HG03342 (cell line): ENCODE data around the gene S100B.
"Not testable (repeated sequence)": the region's sequence is repeated elsewhere in the genome, so short reads cannot be mapped to it uniquely, and the experiment has no call there.

Source experiments
- ATAC-seq: cut with Tn5 transposase; IDR thresholded peaks from one replicate; pipeline ENCODE4 v1.9.1; 2021; ENCODE audit warnings: mild to moderate bottlenecking, moderate library complexity; ENCODE audit not compliant: unreplicated experiment

The S100B gene

DNA sequence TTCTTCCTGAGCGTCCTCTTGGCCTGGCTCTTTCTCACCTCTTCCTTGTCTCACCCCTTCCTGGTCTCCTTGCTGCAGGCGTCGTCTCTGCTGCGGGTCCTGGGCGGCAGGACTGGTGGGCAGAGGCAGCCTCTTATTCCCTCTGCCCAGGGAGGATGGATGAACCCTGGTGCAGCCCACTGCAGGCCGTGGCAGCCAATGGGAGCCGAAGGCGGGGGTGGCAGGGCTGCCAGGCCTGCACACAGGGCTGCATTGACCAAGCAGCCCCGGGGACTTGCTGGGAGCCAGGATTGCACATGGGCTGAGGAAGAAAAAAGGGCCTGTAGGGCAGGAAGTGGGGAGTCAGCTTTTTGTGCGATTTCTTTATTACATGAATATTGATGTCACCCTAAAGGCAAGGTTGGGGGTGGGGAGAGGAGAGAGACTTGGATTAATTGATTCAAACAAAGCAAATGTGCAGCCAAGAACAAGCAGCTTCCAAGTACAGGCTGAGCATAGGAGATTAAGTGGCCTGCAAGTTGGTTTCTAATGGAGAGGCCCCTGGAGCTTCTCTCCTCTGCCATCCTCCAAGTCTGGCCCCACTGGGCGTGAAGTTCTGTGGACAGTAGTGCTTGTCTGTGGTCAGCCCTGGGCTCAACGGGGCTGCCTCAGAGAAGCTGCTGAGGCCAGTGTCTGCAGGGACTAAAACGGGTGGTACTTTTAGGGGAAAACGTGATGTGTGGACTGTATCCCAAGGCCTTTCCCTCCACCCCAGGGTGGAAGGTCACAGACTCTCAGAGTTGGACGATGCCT is at the start of gene S100B:
TSS of gene S100B (minus strand) at position 108 of the 792 bp plus-strand sequence. CDS start 2,667 bp downstream, outside the sequence.
- ATAC-seq: no peak

DNA sequence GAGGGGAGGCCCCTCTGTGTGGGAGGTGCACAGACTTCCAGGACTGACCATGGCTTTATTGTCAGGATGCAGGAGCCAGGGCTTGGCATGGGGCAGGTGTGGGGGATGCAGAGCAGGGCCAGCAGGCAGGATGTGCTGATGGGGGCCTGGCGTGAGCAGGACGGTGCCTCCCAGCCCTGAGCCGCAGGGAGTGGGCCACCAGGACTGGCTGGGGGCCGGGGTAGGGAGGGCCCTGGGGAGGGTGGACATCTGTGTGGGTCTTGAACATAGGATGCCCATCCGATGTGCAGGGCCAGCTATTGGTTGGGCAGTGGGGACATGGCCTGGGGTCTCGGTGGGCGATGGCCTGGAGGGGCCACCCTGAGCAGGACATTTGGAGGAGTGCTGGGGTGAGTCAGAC is 46.2 kb upstream of the S100B start:
- ATAC-seq: no peak

DNA sequence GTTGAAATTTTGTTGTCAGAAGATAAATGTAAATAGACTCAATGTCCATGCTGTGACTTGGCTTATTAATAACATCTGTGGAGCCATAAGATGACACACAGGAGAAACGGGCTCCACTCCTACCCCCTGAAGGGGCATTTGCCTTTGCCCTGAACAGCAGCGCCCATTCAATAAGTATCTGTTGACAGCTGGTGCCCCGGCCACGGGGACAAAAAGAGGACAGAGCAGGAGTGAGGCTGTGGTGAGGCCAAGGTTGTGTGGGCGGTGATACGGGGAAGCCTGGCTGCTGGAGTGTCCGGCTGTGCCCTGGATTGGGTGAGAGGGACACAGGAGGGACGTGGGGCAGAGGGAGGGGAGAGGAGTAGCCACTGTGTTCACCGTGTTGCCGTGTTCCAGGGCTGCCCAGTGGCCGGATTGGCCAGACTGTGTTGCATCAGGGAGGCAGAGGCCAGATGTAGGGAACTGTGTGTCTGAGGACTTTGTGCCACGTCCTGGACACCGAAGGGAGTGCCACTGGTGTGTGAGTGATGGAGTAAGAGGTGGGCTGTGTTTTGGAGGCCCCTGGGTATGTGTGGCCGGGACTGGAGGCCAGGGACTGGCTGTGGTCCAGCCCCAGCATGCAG is 45.7 kb upstream of the S100B start:
- no peak for ATAC-seq

DNA sequence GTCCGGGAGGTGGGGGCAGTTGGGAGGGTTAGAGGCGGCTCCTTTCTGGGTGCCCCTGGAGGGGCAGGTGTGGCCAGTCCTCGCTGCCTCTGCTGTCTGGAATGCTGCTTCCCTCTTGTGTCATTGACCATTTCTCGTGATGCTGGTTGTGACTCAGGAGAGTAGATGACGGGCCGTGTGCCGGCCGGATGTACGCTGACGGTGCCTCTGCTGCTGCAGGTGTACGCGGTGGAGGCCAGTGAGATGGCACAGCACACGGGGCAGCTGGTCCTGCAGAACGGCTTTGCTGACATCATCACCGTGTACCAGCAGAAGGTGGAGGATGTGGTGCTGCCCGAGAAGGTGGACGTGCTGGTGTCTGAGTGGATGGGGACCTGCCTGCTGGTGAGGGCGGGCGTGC is 44.5 kb upstream of the S100B start:
- no peak for ATAC-seq

DNA sequence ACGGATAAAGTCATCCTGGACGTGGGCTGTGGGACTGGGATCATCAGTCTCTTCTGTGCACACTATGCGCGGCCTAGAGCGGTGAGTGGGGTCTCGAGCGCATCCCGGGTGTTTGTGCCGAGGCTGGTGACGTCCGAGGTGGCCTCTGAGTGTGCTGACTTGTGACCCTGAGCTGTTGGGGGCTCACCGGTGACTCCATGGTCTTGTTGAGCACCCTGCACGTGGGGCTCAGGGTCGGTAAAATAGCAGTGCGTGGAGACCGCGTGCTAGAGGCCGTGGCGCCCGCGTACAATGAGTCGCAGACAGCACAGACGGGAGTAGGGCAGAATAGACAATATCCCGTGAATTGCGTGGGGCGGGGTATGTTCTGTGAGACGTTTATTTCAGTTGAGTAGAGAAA is 43.7 kb upstream of the S100B start:
- no peak for ATAC-seq

DNA sequence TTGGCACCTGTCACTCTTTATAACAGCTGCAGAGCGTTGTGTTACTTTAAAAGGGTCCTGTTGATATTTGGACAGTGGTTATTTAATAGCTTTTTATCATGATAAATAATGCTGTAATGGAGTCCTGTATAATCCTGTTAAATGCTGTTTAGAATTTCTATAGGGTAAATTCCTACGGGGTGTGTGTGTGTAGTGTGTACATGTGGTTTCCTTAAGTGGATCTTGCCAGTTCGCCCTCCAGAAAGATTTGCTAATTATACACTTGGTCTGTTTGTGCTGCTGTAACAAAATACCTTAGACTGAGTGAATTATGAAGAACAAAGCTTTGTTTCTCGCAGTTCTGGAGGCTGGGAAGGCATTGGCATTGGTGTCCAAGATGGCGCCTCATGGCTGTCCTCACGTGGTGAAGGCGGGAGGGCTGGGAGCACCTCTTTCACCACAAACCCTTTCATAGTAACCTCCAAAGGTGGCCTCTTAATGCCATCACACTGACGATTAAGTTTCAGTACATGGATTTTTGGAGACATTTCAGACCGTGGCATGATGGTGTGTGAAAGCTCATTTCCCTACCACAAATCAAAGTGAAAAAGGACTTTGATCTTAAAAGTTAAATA is 41.8 kb upstream of the S100B start:
- ATAC-seq: no peak

DNA sequence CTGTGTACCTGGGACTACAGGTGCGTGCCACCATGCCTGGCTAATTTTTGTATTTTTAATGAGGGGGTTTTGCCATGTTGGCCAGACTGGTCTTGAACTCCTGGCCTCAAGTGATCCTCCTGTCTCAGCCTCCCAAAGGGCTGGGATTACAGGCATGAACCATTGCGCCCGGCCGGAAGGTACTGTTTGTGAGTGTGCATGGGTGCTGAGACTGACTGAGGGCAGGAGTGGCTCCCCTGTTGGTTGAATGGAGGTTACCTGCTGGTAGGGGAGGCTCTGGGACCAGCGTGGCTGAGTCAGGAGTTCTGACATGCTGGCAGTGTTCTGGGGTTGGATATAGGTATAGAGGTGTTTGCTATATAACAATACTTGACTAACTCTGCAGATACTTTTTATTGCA is 41.0 kb upstream of the S100B start:
- no peak for ATAC-seq

DNA sequence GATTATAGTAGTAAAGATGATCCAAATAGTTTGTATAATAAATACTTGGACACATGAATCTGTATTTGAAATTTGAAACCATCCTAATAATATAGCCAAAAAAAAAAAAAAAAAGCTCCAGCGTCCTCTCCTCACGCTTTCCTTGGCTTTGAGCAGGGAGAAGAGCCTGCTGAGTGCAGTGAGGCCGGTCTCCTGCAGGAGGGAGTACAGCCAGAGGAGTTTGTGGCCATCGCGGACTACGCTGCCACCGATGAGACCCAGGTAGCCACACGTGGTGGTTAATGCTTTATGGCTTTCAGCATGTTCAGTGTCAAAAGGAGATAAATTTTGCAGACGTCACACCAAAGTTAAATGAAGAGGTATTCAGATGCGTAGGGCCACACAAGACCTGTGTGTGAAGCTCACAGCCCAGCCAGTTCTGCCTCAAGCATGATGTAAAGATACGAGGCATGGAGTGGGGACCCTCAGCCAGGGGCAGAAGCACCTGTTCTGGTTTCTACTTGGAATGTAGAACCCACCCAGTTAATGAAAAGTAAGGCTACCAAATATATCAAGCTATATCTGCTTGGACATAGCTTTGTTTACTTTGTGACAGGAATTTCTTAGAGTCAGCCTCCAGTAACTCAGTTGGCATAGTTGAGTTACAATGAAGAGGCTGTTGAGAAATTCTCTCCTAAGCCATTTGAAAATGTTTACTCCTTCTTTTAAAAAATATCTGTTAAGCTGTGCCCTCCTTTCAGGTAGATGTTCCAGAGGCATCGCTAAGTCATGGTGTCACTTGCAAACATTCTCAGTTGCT is 38.7 kb upstream of the S100B start:
- no peak for ATAC-seq

DNA sequence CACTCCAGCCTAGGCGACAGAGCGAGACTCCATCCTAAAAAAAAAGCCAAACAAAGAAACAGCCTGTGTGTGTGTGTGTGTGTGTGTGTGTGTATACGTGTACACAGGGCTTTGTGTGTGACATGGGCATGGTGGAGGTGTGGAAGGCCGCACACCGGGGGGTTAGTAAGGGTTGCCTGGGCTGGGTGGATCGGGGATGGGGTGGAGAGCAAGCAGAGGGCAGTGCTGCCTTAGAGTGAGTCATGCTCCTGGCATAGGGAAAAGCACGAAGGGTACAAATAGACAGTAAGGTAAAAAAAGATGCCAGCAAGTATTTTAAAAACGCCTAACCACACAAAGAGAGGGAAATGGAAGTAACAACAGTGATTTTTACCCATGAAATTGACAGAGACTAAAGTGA is 36.8 kb upstream of the S100B start:
- ATAC-seq: no peak

DNA sequence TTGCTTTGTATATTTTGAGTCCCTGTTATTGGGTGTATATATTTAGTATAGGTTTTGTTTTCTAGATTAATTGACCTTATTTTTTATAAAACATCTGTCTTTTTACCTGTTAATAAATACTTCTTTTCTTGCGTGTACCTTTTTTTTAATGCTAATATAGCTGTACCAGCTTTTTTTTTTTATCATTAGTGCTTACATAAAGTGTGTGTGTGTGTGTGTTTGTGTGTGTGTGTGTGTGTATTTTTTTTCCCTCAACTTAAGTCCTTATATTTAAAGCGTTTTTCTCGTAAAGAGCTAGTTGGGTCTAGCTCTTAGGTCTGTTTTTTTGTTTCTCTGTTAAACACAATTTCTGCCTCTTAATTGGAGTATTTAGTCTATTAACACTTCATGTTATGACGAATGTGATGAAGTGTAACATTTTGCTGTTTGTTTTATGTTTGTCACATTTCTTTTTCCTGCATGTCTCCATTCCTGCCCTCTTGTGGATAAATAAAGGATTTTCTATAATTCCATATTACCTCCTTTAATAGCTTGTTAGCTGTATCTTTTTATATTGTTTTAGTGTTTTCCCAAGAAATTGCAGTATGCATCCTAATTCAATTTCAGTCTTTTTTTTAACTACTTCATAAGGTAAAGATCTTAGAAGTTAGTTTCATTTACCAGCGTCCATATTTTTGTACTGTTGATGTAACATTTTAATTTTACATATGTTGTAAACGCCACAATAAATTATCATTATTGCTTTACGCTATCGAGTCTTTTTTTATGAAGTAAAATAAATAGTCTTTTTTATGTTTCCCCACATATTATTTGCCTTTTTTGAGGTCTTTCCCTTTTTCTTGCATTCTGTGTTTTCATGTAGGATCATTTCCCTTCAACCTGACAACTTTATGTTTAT is 34.9 kb upstream of the S100B start:
- no peak for ATAC-seq

DNA sequence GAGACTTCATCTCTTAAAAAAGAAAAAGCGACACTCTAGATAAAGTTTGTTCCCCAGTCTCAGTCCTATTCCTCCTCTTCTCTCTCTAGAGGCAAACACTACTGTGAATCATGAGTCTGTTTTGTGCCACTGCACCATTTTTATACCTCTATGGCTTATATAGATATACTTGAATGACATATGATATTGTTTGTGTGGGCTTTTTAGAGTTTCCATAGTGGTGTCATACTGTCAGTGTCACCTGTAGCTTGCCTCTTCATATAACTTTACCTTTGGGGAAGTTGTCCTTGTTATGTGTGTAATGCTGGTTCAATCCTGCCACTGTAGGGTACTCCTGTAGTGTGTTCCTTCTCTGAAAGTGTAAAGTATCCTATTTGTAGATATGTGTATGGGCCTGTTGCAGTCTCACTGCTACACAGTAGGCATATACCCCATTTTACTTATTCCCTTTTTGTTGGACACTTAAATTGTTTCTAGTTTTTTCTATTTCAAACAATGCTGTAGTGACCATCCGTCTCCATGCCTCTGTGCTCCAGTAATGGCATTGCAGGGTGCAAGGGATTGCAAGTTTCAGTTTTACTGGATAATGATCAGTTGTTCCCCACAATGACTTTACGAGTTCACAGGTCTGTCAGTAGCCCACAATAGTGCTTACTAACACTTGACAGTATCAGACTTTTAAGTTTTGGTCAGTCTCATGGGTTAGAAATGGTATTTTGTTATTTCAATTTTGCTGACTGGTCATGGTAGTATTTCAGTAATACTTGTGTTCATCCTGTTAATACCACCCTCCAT is 33.3 kb upstream of the S100B start:
- no peak for ATAC-seq

DNA sequence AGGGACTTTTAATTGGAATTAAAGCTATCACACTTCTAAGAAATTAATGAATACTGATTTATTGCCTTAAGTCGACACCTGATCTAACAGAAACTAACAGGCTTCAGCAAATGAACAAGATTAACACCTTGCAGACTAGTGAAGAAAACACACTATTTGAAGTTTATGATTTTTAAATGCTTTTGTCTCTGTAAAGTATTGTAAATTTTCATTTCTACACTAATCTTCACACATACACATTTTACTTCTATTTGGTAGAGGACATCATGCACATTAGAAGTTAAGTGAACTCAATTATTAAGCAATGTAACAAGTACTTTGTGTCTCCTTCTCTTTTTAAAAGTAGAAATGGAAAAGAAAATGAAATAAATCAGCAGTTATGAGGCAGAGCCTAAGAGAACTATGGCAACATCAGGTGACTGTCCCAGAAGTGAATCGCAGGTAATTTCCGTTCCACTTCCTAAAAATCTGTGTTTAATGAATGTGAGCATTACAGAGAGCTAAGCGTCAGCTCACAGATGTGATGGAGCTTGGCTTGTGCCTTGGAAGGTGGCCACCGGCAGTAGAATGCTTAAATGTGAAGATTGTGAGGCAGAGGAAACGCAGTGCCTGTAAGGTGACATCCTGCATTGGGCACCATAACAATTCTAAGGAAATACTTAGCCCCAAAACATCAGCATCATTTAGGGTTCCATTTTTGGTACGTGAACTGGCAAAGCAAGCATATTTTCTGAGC is 31.8 kb upstream of the S100B start:
- ATAC-seq: no peak

DNA sequence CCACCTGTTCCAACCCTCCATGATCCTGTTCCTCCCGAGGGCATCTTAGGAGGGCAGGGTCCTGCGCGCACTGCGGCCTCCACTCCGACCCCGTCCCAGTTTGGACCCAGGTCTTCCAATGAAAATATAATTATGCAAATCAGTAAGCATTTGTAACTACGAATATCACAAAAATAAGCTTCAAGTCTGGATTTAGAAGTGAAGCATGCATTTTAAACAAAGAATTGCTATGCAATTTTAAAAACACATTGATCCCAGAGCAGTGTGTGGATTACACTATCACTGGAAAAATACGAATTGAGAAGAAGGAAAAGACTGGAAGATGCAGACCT is 31.3 kb upstream of the S100B start:
- no peak for ATAC-seq

DNA sequence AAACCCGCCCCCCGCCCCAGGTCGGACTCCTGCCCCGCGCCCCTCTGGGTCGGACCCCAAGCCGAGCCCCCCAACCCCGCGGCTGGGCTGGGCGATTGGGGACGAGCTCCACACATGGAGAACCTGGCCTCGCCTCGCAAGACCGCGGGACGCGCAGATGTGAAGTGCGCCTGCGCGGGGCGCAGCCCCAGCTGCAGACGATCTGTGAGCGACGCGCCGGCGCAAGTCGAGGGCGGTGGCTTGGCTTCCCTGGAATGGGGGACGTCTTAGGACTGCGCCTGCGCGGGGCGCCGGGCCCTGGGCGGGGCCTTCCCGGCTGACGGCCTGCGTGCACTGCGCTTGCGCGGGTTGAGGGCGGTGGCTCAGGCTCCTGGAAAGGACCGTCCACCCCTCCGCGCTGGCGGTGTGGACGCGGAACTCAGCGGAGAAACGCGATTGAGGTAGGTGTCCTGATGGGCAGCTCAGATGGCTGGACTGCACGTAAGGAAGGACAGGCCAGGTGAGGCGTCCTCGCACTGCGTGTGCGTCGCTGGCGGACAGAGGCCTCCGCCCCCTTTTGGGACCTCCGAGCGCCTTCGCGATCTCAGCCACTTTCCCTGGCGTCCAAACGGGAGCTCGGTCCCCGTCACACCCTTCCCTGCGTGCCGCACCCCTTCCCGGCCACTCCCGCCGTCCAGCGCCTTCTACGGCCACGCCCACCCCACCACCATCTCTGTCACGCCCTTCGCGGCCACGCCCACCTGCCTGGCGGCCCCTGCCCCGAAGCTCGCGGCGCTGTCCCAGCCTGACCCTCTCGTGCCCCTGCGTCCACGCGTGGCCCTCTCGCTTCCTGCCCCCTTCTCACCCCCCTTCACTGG is 30.7 kb upstream of the S100B start, which contains the start of gene PRMT2:
TSS of gene PRMT2 (plus strand) at position 351 of the 857 bp plus-strand sequence. CDS start 1,278 bp downstream, outside the sequence.
- ATAC-seq: peak; percentile 86

DNA sequence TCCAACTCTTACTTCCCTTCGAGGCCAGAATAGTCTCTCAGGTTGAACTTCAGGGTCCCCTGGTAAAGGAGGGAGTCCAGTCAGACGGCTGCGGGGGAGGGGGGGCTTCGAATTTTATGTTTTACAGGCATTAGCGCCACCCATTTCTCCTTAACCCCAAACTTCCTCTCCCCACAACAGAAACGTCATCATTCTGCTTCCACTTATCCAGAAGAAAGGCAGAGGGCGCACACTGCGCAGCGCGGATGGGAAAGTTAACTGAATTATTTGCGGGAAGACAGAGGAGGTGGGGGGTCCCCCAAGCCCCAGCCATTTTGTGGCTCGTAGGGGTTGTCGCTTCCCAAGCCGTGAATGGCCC is 30.1 kb upstream of the S100B start:
- no peak for ATAC-seq

DNA sequence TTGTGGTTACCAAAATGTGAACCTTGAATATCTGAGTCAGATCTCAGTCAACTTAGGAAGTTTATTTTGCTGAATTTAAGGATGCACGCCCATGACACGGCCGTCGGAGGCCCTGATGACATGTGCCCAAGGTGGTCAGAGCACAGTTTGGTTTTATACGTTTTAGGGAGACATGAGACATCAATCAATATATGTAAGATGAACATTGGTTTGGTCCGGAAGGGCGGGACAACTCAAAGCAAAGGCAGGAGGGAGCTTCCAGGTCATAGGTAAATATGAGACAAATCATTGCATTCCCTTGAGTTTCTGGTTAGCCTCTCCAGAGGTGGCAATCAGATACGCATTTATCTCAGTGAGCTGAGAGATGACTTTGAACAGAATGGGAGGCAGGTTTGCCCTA is 29.5 kb upstream of the S100B start:
- no peak for ATAC-seq

DNA sequence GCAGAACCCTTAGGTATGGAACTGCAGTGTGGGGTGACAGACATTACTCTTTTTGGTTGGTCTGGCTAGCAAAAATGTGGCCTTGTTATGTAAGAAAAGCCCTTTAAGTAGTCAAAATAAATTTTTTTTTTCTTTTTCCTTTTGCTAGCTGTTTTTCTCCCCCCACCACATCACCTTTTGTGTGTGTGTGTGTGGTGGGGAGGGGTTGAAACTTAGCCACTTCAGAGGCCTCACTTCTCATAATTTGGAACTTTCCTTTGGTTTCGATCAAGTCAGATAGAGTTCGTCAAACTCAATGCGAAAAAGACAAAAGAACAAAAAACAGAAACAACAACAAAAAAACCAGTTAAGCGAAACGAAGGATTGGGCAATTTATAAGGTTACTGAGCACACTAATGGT is 28.7 kb upstream of the S100B start:
- ATAC-seq: no peak

DNA sequence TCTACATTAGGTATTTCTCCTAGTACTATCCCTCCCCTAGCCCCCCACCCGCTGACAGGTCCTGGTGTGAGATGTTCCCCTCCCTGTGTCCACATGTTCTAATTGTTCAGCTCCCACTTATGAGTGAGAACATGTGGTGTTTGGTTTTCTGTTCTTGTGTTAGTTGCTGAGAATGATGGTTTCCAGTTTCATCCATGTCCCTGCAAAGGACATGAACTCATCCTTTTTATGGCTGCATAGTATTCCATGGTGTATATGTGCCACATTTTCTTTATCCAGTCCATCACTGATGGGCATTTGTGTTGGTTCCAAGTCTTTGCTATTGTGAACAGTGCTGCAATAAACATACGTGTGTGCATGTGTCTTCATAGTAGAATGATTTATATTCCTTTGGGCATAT is 26.0 kb upstream of the S100B start:
- ATAC-seq: not testable (repeated sequence)
